Measurements from ENCODE around the gene CHAF1A. TPM values are rescaled to one million over a fixed set of nuclear protein-coding genes. Genes with fewer than 3 reads are reported as not detected.

Gene CHAF1A, protein sequence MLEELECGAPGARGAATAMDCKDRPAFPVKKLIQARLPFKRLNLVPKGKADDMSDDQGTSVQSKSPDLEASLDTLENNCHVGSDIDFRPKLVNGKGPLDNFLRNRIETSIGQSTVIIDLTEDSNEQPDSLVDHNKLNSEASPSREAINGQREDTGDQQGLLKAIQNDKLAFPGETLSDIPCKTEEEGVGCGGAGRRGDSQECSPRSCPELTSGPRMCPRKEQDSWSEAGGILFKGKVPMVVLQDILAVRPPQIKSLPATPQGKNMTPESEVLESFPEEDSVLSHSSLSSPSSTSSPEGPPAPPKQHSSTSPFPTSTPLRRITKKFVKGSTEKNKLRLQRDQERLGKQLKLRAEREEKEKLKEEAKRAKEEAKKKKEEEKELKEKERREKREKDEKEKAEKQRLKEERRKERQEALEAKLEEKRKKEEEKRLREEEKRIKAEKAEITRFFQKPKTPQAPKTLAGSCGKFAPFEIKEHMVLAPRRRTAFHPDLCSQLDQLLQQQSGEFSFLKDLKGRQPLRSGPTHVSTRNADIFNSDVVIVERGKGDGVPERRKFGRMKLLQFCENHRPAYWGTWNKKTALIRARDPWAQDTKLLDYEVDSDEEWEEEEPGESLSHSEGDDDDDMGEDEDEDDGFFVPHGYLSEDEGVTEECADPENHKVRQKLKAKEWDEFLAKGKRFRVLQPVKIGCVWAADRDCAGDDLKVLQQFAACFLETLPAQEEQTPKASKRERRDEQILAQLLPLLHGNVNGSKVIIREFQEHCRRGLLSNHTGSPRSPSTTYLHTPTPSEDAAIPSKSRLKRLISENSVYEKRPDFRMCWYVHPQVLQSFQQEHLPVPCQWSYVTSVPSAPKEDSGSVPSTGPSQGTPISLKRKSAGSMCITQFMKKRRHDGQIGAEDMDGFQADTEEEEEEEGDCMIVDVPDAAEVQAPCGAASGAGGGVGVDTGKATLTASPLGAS
- total RNA-seq: 3.9 and 5.9 TPM in 2 replicates
- 5.9 and 15.4 TPM in 2 replicates for polyA plus RNA-seq
- polyA plus RNA-seq (2012): 7.6 and 23.4 TPM in 2 replicates
- 15.6 and 24.9 TPM in 2 replicates for polyA minus RNA-seq (ENCODE audit: low replicate concordance)

DNA sequence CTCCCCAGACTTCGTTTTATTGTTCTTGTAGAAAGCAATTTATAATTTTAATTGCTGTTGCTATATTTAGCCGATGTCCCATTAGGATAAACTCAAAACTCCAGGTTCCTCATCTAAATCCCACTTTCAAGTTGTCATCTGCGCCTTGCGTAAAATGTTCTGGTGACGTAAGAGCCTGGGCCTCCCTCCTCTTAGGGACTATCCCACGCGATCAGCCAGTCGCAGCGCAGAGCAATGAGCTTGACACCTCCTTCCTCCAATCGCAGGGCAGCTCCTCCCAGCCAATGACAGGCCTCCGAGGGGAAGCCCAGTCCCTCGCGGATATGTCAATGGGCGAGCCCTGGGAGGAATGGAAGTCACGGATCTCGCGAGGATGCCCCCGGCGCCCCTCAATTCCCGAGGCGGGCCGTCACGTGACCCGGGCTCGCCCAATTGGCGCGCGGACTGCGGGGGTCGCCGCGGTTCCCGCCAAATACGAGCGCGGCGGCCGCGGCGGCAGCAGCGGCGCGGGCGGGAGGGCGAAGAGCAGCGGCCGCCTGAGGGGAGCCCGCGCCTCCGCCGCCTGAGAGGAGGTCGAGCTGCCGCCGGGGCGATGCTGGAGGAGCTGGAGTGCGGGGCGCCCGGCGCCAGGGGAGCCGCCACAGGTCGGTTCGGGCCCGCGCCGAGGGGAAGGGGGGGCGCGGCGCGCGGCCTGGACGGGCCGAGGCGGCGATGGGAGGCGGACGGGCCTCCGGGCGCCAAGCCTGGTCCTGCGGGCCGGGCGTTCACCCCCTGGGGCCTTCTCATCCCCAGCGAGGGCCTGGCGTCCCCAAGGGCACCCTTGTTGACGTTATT is at the start of gene CHAF1A:
Gene CHAF1A, plus strand, starts transcription at position 470 of the 834 bp plus-strand sequence. Its CDS starts 123 bp downstream, at position 593.
- H3K9ac ChIP-seq (ENCODE audit: insufficient read depth, low read length): peak within 1 kb of the TSS; percentile 79
- H3K79me2 ChIP-seq (ENCODE audit: control insufficient read depth, insufficient read depth, low read length): peaks cover 70% of the 10 kb centered on the region
- H3K36me3 ChIP-seq (ENCODE audit: control insufficient read depth, insufficient read depth, low read length): no peaks in the 10 kb centered on the region
- peak; percentile 100 for DNase-seq (ENCODE audit: low read depth in 2 of 2)
- H4K20me1 ChIP-seq (ENCODE audit: control insufficient read depth, extremely low read depth, insufficient read depth, low read length): no peaks in the 10 kb centered on the region
- H2AFZ ChIP-seq (ENCODE audit: low read length): peak within 1 kb of the TSS; percentile 69
- no peaks in the 10 kb centered on the region for H3K9me3 ChIP-seq (ENCODE audit: control insufficient read depth, insufficient read depth, low read depth, low read length)
- H3K4me1 ChIP-seq (ENCODE audit: control insufficient read depth, extremely low read depth, insufficient read depth, low read length): peaks cover 6% of the 10 kb centered on the region
- peak within 1 kb of the TSS; percentile 86 for H3K27ac ChIP-seq (ENCODE audit: insufficient read depth, low read length)
- H3K27me3 ChIP-seq (ENCODE audit: control insufficient read depth, insufficient read depth, low read length): no peaks in the 10 kb centered on the region
- no peak for TF ChIP-seq EZH2 (IDR thresholded peaks at IDR 0.05; ENCODE audit: low read length, missing control alignments)
- TF ChIP-seq, protein P1, sequence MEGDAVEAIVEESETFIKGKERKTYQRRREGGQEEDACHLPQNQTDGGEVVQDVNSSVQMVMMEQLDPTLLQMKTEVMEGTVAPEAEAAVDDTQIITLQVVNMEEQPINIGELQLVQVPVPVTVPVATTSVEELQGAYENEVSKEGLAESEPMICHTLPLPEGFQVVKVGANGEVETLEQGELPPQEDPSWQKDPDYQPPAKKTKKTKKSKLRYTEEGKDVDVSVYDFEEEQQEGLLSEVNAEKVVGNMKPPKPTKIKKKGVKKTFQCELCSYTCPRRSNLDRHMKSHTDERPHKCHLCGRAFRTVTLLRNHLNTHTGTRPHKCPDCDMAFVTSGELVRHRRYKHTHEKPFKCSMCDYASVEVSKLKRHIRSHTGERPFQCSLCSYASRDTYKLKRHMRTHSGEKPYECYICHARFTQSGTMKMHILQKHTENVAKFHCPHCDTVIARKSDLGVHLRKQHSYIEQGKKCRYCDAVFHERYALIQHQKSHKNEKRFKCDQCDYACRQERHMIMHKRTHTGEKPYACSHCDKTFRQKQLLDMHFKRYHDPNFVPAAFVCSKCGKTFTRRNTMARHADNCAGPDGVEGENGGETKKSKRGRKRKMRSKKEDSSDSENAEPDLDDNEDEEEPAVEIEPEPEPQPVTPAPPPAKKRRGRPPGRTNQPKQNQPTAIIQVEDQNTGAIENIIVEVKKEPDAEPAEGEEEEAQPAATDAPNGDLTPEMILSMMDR (conservative IDR thresholded peaks at IDR 0.05 in 1 of 2, IDR thresholded peaks at IDR 0.05 in 1 of 2; ENCODE audit: low read depth in 1 of 2, low read length in 2 of 2): no peak
- peak within 1 kb of the TSS; percentile 81 to 96 (median 86) for H3K4me3 ChIP-seq (replicated peaks in 1 of 4; ENCODE audit: control extremely low read depth in 1 of 4, insufficient read depth in 1 of 4, low read depth in 3 of 4, low read length in 4 of 4)
- H3K4me2 ChIP-seq (ENCODE audit: extremely low read depth, insufficient read depth, low read length): peak within 1 kb of the TSS; percentile 99

DNA sequence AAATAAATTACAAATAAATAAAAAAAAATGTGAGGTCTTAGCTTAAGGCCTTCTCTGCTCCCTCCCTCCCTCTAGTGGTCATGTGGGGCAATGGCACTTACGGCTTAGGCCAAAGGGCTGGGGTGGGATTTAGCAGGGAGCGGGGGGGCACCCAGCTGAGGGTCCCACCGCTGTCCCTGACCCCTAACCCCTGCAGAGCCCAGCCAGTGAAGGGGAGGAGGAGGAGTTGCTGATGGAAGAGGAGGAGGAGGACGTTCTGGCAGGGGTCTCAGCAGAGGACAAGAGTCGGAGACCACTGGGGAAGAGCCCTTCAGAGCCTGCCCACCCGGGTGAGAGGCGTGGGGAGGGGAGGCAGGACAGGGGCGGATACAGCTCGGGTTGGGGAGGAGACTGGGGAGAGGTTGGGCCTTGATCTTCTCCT is 49.7 kb upstream of the CHAF1A start:
- Histone ChIP-seq H3K9ac (ENCODE audit: insufficient read depth, low read length) (no peak overlapping the region), H3K36me3 (ENCODE audit: control insufficient read depth, insufficient read depth, low read length) (peaks cover under 1% of the 10 kb centered on the region), H3K27ac (ENCODE audit: insufficient read depth, low read length) (no peak overlapping the region), H3K4me2 (ENCODE audit: extremely low read depth, insufficient read depth, low read length) (no peak overlapping the region), H3K79me2 (ENCODE audit: control insufficient read depth, insufficient read depth, low read length) (no peaks in the 10 kb centered on the region), H4K20me1 (ENCODE audit: control insufficient read depth, extremely low read depth, insufficient read depth, low read length) (no peaks in the 10 kb centered on the region), H2AFZ (ENCODE audit: low read length) (no peak overlapping the region), H3K4me3 (replicated peaks in 1 of 4; ENCODE audit: control extremely low read depth in 1 of 4, insufficient read depth in 1 of 4, low read depth in 3 of 4, low read length in 4 of 4) (no peak overlapping the region), H3K4me1 (ENCODE audit: control insufficient read depth, extremely low read depth, insufficient read depth, low read length) (no peaks in the 10 kb centered on the region), H3K9me3 (ENCODE audit: control insufficient read depth, insufficient read depth, low read depth, low read length) (no peaks in the 10 kb centered on the region), H3K27me3 (ENCODE audit: control insufficient read depth, insufficient read depth, low read length) (no peaks in the 10 kb centered on the region)
- no peak for TF ChIP-seq EZH2 (IDR thresholded peaks at IDR 0.05; ENCODE audit: low read length, missing control alignments)
- TF ChIP-seq, protein P1 (conservative IDR thresholded peaks at IDR 0.05 in 1 of 2, IDR thresholded peaks at IDR 0.05 in 1 of 2; ENCODE audit: low read depth in 1 of 2, low read length in 2 of 2): peak; percentile 73 to 76
- peak; percentile 50 to 77 for DNase-seq (ENCODE audit: low read depth in 2 of 2)
